Pancreas (tissue), 10 donors: Measurements from ENCODE around the gene ATP9B. TPM values are rescaled to one million over a fixed set of nuclear protein-coding genes. Genes with fewer than 3 reads are reported as not detected.

Experiments
- ATAC-seq, 4 donors: fragments of 200-7000 bp; cut with Tn5 transposase; one replicate each; pipeline versions ENCODE4 v1.8.0 to v1.9.1; 2020; ENCODE audit warnings: mild to moderate bottlenecking in 4 of 4, moderate library complexity in 4 of 4
- DNase-seq, 6 donors: peaks; one replicate each; pipeline ENCODE4 v3.0.0-alpha.2; 2020
- FAIRE-seq: peaks from 2 replicates; lab custom pipeline; 2012; peaks lifted over from hg19 to GRCh38; lab: Jason Lieb, UNC
- H3K27ac ChIP-seq, 4 donors: fragments of 200-600 bp; sonication (generic); 1 replicate in 3 of 4; 2 replicates in 1 of 4; pipeline versions ENCODE4 v1.5.0 to v1.8.0; 2020
- H3K27me3 ChIP-seq, 4 donors: fragments of 200-600 bp; one replicate each; pipeline ENCODE4 v1.8.0; 2021
- H3K36me3 ChIP-seq, 3 donors: fragments of 200-600 bp; sonication (generic) in 1 of 3; one replicate each; pipeline versions ENCODE4 v1.5.0 to v1.8.0; 2020 to 2021
- H3K4me1 ChIP-seq, 3 donors: fragments of 200-600 bp; one replicate each; pipeline ENCODE4 v1.8.0; 2021
- H3K4me3 ChIP-seq, 4 donors: fragments of 200-600 bp; sonication (generic) in 2 of 4; one replicate each; pipeline versions ENCODE4 v1.5.0 to v1.8.0; 2020 to 2021
- H3K9me3 ChIP-seq, 4 donors: fragments of 200-600 bp; one replicate each; pipeline ENCODE4 v1.8.0; 2021
- CTCF ChIP-seq, 4 donors: fragments of 200-600 bp; sonication (generic) in 3 of 4; IDR thresholded peaks; one replicate each; pipeline versions ENCODE4 v1.5.0 to v1.8.0; 2021; ENCODE audit warnings: antibody characterized with exemption in 4 of 4
- WGBS, 2 donors: extraction: QIAGEN DNeasy Blood & Tissue Kit; methylation state at CpG; one replicate each; pipeline ENCODE4 v1.1.7; 2013; 5-methylcytosine and 5-hydroxymethylcytosine counted together
- intact Hi-C, 3 donors: fragments of 100-400 bp; cut with DNase I; formaldehyde crosslinking; loops; one replicate each; pipeline versions ENCODE4 v1.11.1 to v1.14.2; 2022
- polyA plus RNA-seq, 2 donors: library from polyadenylated mRNA; stranded (reverse); fragments of 200-250 nt; gene quantifications; one replicate each; pipeline ENCODE4 v1.2.3, GENCODE V29; 2013
- total RNA-seq, 6 donors: library from RNA; stranded (reverse); fragmentation: NEBNext Ultra II Directional in 4 of 6; extraction: Animal tissue kit (Norgen Biotek cat#: 25700) in 4 of 6; gene quantifications; one replicate each; pipeline versions ENCODE4 v1.2.1 to v1.2.4, GENCODE V29; 2021 to 2023
- donor health status: healthy with polysubstance abuse.
- donor health status: DM: no; HTN: no; CAD: no; lungs with moderate emphysema.
- donor health status: DM: no; HTN: no; CAD: no.
- donor health status: control.
- donor health status: control.
- donor health status: Bipolar disorder and iron deficiency.
- donor health status: DM: yes; HTN: yes; CAD: no.
- donor health status: DM: no; HTN: no; CAD: no.
- donor health status: DM: no; HTN: no; CAD: no.
- donor health status: DM: yes; HTN: yes; CAD: no.

Gene ATP9B
- total and polyA plus RNA-seq, 8 donors = 10.2 to 19.0 (median 15.5) TPM

DNA sequence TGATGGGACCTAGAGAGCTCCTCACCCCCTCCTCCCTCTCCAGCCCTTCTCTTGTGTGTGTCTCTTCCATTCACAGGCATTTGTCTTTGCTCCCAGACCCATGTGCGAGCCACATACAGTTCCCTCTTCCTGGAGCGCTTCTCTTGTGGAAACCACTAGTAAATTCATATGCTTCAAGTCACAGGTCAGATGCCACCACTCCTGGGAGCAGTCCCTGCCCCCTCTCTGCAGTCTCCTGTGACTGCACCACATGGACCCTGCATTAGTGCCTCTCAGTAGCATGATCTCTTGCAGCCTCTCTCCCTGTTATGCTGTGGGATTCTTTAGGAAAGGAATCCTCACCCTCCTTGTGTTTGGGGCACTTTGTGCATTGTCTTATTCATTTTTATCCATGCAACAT lies 230.1 kb downstream of the ATP9B start:
- no peaks in the 10 kb centered on the region for H3K4me1 ChIP-seq
- WGBS, 2 donors = 96 to 100% methylated on average over 2 of the region's 2 CpGs
- no peaks in the 10 kb centered on the region for H3K27me3 ChIP-seq
- intact Hi-C loops = no loop called here
- no peak overlapping the region for H3K4me3 ChIP-seq
- FAIRE-seq (no peak), ATAC-seq (no peak), DNase-seq (no peak)
- no peak overlapping the region for H3K27ac ChIP-seq
- H3K9me3 ChIP-seq = no peaks in the 10 kb centered on the region
- H3K36me3 ChIP-seq = no peaks in the 10 kb centered on the region
- TF ChIP-seq CTCF (IDR thresholded peaks at IDR 0.05) = no peak

DNA sequence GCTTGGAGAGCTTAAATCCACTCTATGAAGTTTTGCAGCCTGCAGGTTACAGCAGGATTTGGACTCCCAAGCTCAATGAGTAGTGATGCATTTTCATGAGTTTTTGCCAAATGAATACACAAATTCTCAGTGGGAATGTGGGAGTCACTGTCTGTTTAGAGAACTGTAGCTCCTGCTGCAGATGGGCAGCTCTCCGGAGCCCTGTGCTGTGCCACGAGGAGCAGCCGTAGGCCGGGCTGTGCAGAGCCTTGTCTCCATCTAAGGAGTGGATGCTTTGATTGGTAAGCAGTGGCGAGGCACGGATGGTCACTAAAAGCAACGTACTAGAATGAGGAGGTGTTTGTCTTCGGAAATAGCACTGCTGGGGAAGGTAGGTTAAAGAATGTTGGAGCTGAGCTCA lies 230.5 kb downstream of the ATP9B start:
- intact Hi-C loops = no loop called here
- no peak for FAIRE-seq
- no peak for DNase-seq
- no peak for ATAC-seq
- no peaks in the 10 kb centered on the region for H3K27me3 ChIP-seq
- no peaks in the 10 kb centered on the region for H3K4me1 ChIP-seq
- no peak overlapping the region for H3K27ac ChIP-seq
- H3K36me3 ChIP-seq = no peaks in the 10 kb centered on the region
- 95 to 97% methylated on average over 8 of the region's 8 CpGs for WGBS, 2 donors
- H3K9me3 ChIP-seq = no peaks in the 10 kb centered on the region
- no peak for TF ChIP-seq CTCF (IDR thresholded peaks at IDR 0.05)
- H3K4me3 ChIP-seq = no peak overlapping the region

- Histone ChIP-seq H3K9me3 (no peaks in the 10 kb centered on the region), H3K4me3 (no peak overlapping the region), H3K36me3 (no peaks in the 10 kb centered on the region), H3K4me1 (no peaks in the 10 kb centered on the region), H3K27me3 (no peaks in the 10 kb centered on the region), H3K27ac (no peak overlapping the region)
- DNase-seq = no peak
- FAIRE-seq = no peak
- no peak for TF ChIP-seq CTCF (IDR thresholded peaks at IDR 0.05)
- intact Hi-C loops = no loop called here
- WGBS, 2 donors = 85 to 91% methylated on average over 9 of the region's 9 CpGs
- ATAC-seq = no peak
These were observed 231.2 kb downstream of the ATP9B start for GRCh38 chr18:79300413-79300812.

- Histone ChIP-seq H3K4me3 (no peak overlapping the region), H3K27ac (no peak overlapping the region), H3K36me3 (no peaks in the 10 kb centered on the region), H3K4me1 (no peaks in the 10 kb centered on the region), H3K27me3 (no peaks in the 10 kb centered on the region), H3K9me3 (no peaks in the 10 kb centered on the region)
- FAIRE-seq = no peak
- no peak for ATAC-seq
- DNase-seq = no peak
- no peak for TF ChIP-seq CTCF (IDR thresholded peaks at IDR 0.05)
- intact Hi-C loops = no loop called here
- 91 to 92% methylated on average over 15 of the region's 15 CpGs for WGBS, 2 donors
These were observed 232.9 kb downstream of the ATP9B start for GRCh38 chr18:79302120-79302519.

GRCh38 chr18:79305911-79306310 lies 236.7 kb downstream of the ATP9B start:
- 90 to 95% methylated on average over 9 of the region's 9 CpGs for WGBS, 2 donors
- H3K4me3 ChIP-seq = no peak overlapping the region
- no peak for FAIRE-seq
- H3K27me3 ChIP-seq = no peaks in the 10 kb centered on the region
- no peak overlapping the region for H3K27ac ChIP-seq
- no peak for TF ChIP-seq CTCF (IDR thresholded peaks at IDR 0.05)
- intact Hi-C loops = no loop called here
- no peak for DNase-seq
- no peak for ATAC-seq
- no peaks in the 10 kb centered on the region for H3K4me1 ChIP-seq
- H3K9me3 ChIP-seq = no peaks in the 10 kb centered on the region
- H3K36me3 ChIP-seq = no peaks in the 10 kb centered on the region
